WERI-Rb-1 (cell line): ENCODE measurements around the gene FSTL5.
A peak's percentile ranks its signal among the peaks of the same experiment; 100 is the strongest.

Experiments
- DNase-seq: peaks from one replicate; pipeline ENCODE4 v3.0.0-alpha.2; 2020
- H3K27ac ChIP-seq: fragments of 250-450 bp; sonication (Bioruptor Pico); 2 replicates; pipeline ENCODE4 v1.5.1; 2020; ENCODE audit warnings: mild to moderate bottlenecking, moderate library complexity
- H3K27me3 ChIP-seq: fragments of 250-450 bp; sonication (Bioruptor Pico); 2 replicates; pipeline ENCODE4 v1.5.1; 2021; ENCODE audit warnings: mild to moderate bottlenecking, low read depth, moderate library complexity; ENCODE audit not compliant: insufficient read depth, severe bottlenecking
- H3K36me3 ChIP-seq: fragments of 250-450 bp; sonication (Bioruptor Pico); 2 replicates; pipeline ENCODE4 v1.5.1; 2020; ENCODE audit warnings: mild to moderate bottlenecking, moderate library complexity
- H3K4me3 ChIP-seq: 2 replicates; pipeline ENCODE4 v1.5.1; 2011; ENCODE audit warnings: low read depth, mild to moderate bottlenecking, control low read depth, low read length
- H3K9me3 ChIP-seq: fragments of 250-450 bp; sonication (Bioruptor Pico); 2 replicates; pipeline ENCODE4 v1.5.1; 2021; ENCODE audit warnings: mild to moderate bottlenecking, moderate library complexity; ENCODE audit not compliant: severe bottlenecking
- TF ChIP-seq, protein P1 (sequence below): IDR thresholded peaks from 2 replicates; pipeline ENCODE4 v1.5.1; 2011; ENCODE audit warnings: low read depth, mild to moderate bottlenecking, control low read depth, inconsistent platforms, low read length

FSTL5 gene

DNA sequence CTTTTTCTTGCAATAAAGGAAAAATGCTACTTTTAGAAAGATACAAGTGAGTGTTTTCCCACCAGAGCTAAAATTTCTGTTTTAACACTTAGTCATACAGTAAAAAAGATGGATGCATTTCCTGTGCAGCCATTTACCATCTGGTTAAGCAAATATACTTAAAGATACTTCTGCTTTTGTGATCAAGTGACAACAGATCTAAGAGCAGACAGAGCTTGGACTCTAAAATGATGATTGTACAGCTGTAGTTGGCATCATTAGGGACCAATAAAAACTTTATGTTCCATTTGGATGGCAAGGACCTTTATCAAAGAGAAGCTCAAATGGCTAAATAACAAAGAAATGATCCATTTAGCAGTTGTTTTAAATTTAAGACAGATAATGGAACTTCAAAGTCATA, 270.8 kb downstream of the FSTL5 start:
- H3K27me3 ChIP-seq: no peaks in the 10 kb centered on the region
- H3K4me3 ChIP-seq: no peak overlapping the region
- DNase-seq: no peak
- no peaks in the 10 kb centered on the region for H3K9me3 ChIP-seq
- H3K27ac ChIP-seq: no peak overlapping the region
- TF ChIP-seq, protein P1, sequence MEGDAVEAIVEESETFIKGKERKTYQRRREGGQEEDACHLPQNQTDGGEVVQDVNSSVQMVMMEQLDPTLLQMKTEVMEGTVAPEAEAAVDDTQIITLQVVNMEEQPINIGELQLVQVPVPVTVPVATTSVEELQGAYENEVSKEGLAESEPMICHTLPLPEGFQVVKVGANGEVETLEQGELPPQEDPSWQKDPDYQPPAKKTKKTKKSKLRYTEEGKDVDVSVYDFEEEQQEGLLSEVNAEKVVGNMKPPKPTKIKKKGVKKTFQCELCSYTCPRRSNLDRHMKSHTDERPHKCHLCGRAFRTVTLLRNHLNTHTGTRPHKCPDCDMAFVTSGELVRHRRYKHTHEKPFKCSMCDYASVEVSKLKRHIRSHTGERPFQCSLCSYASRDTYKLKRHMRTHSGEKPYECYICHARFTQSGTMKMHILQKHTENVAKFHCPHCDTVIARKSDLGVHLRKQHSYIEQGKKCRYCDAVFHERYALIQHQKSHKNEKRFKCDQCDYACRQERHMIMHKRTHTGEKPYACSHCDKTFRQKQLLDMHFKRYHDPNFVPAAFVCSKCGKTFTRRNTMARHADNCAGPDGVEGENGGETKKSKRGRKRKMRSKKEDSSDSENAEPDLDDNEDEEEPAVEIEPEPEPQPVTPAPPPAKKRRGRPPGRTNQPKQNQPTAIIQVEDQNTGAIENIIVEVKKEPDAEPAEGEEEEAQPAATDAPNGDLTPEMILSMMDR: no peak
- no peaks in the 10 kb centered on the region for H3K36me3 ChIP-seq

DNA sequence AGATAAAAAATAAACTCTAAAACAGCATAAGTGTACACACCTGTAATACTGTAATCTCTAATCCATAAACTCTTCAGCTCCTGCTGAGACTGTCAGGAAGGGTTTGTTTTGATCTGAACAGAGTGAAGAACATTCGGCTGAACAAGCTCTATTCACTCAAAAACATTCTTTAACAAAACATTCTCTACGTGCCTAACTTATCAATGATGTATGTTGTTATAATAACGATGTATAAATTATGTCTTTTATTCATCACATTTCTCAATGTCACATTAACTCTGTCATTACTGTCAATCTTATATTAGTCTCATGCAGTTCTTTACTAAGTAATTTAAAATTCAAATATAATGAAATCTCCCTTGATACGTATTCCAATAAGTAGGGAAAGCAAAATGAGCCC, 280.6 kb downstream of the FSTL5 start:
- Histone ChIP-seq H3K36me3 (no peaks in the 10 kb centered on the region), H3K9me3 (no peaks in the 10 kb centered on the region), H3K27me3 (no peaks in the 10 kb centered on the region), H3K4me3 (no peak overlapping the region), H3K27ac (peak overlapping the region; percentile 1)
- DNase-seq: no peak
- TF ChIP-seq, protein P1: no peak

DNA sequence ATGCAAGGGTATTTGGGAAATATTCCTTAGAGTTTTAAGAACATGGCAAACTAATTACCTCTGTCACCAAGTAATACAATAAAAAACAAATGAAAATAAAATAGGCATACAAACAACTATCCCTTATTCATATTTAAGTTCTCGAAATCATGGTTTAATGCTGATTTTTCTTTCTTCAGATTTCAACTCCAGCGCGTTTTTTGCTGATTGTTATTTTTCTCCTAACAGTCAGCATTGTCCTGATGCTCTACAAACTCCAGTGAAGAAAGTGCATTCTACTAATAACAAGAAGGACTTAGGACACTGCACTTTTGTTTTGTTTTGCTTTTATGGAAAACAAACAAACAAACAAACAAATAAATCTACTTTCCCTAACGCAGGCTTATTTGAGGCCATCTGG, 282.4 kb downstream of the FSTL5 start:
- Histone ChIP-seq H3K36me3 (no peaks in the 10 kb centered on the region), H3K9me3 (no peaks in the 10 kb centered on the region), H3K27ac (peak overlapping the region; percentile 28; the same call in 1 of the 2 replicates), H3K4me3 (no peak overlapping the region), H3K27me3 (no peaks in the 10 kb centered on the region)
- DNase-seq: no peak
- TF ChIP-seq, protein P1: no peak

DNA sequence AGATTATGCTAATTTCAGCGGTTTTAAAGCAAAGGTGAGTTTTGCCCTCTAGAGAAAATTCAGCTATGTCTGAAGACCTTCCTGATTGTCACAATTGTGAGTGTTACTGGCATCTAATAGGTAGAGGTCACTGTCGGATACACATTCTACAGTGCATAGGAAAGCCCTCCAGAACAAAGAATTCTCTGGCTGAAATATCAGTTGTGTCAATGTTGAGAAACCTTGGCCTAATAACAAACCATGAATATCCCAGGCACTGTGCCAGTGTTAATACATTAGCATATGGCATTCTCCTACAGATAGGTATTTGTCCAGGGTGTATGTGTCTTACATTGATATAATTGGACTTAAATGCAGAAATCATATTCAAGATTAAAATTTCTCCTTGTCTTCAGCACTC, 294.3 kb downstream of the FSTL5 start:
- Histone ChIP-seq H3K9me3 (no peaks in the 10 kb centered on the region), H3K27me3 (no peaks in the 10 kb centered on the region), H3K36me3 (no peaks in the 10 kb centered on the region), H3K4me3 (no peak overlapping the region), H3K27ac (no peak overlapping the region)
- no peak for DNase-seq
- TF ChIP-seq, protein P1: no peak

DNA sequence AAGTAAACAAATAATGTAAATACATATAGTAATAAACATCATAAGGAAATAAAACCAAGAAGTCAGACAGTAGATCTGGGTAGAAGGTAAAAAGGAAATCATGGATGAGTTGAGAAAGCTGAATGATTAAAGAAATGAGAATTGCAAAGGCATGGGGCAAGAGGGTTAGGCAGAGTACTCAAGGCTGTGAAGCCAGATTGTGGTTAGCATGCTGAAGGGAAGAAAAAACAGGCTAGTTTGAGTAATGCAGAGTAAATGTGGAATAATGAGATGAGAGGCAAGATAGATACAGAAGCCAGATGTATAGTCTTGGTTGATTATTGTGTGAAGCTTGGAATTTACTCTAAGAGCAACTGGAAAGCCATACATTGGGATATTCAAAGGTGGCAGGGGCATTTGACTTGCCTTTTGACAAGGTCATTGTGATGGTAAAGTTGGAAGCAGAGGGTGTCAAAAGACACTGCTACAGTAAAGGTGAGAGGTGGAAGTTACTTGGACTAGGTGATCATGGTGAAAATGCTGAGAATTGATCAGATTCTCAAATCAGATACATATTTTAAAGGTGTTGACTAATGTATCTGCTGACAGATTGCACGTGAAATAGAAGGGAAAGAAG, 307.0 kb downstream of the FSTL5 start:
- Histone ChIP-seq H3K27ac (no peak overlapping the region), H3K27me3 (no peaks in the 10 kb centered on the region), H3K9me3 (no peaks in the 10 kb centered on the region), H3K36me3 (no peaks in the 10 kb centered on the region), H3K4me3 (no peak overlapping the region)
- no peak for DNase-seq
- TF ChIP-seq, protein P1: no peak

DNA sequence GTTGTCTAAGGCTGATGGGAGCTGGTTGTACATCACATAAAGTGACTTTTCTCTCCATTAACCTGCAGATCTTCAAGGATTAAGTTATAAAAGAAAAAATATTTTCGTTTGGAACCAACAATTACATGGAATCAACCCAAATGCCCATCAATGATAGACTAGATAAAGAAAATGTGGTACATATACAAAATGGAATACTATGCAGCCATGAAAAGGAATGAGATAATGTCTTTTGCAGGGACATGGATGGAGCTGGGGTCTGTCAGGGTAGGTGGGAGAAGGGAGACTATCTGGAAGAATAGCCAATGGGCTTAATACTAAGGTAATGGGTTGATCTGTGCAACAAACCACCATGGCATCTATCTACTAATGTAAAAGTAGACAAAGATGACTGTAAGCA, 313.2 kb downstream of the FSTL5 start:
- Histone ChIP-seq H3K36me3 (no peaks in the 10 kb centered on the region), H3K9me3 (no peaks in the 10 kb centered on the region), H3K27ac (no peak overlapping the region), H3K27me3 (no peaks in the 10 kb centered on the region), H3K4me3 (no peak overlapping the region)
- DNase-seq: no peak
- TF ChIP-seq, protein P1: no peak
